Psoas muscle (tissue), 8 donors: ENCODE measurements around the gene STX18. TPM values are rescaled to one million over a fixed set of nuclear protein-coding genes. Genes with fewer than 3 reads are reported as not detected.
"Not testable (repeated sequence)": the region's sequence is repeated elsewhere in the genome, so short reads cannot be mapped to it uniquely, and the experiment has no call there.

Experiments
- ATAC-seq, 4 donors: fragments of 200-7000 bp; cut with Tn5 transposase; one replicate each; pipeline ENCODE4 v1.9.1; 2020; ENCODE audit warnings: moderate library complexity in 3 of 4, mild to moderate bottlenecking in 2 of 4
- DNase-seq, 2 donors: peaks; one replicate each; pipeline ENCODE4 v3.0.0-alpha.2; 2020
- H3K27ac ChIP-seq: fragments of 200-600 bp; one replicate; pipeline ENCODE4 v1.8.0; 2022
- H3K27me3 ChIP-seq, 3 donors: fragments of 200-600 bp in 1 of 3; one replicate each; pipeline versions ENCODE4 v1.6.1 to v1.8.0; 2013 to 2022; ENCODE audit warnings: low read length in 2 of 3, mild to moderate bottlenecking in 2 of 3, moderate library complexity in 1 of 3; ENCODE audit not compliant: insufficient read depth in 3 of 3
- H3K36me3 ChIP-seq, 2 donors: fragments of 200-600 bp in 1 of 2; one replicate each; pipeline versions ENCODE4 v1.6.1 to v1.8.0; 2013 to 2022; ENCODE audit warnings: low read depth in 1 of 2, mild to moderate bottlenecking in 1 of 2, moderate library complexity in 1 of 2; ENCODE audit not compliant: insufficient read depth in 1 of 2
- H3K4me1 ChIP-seq: fragments of 200-600 bp; one replicate; pipeline ENCODE4 v1.8.0; 2022
- H3K4me3 ChIP-seq: fragments of 200-600 bp; one replicate; pipeline ENCODE4 v1.8.0; 2022; ENCODE audit warnings: mild to moderate bottlenecking
- H3K9me3 ChIP-seq: fragments of 200-600 bp; one replicate; pipeline ENCODE4 v1.8.0; 2022
- WGBS, 3 donors: extraction: QIAGEN DNeasy Blood & Tissue Kit; methylation state at CpG; one replicate each; pipeline versions ENCODE4 v1.1.6 to v1.1.7; 2013; 5-methylcytosine and 5-hydroxymethylcytosine counted together
- intact Hi-C, 2 donors: fragments of 100-400 bp; cut with DNase I; formaldehyde crosslinking; loops; one replicate each; pipeline versions ENCODE4 v1.11.0 to v1.14.2; 2022
- polyA plus RNA-seq, 3 donors: library from polyadenylated mRNA; stranded (reverse); fragments of 200-250 nt; gene quantifications; one replicate each; pipeline ENCODE4 v1.2.3, GENCODE V29; 2013
- total RNA-seq, 4 donors: library from RNA; stranded (reverse); fragmentation: NEBNext Ultra II Directional in 2 of 4; extraction: Animal tissue kit (Norgen Biotek cat#: 25700) in 2 of 4; gene quantifications; one replicate each; pipeline versions ENCODE4 v1.2.1 to v1.2.4, GENCODE V29; 2021 to 2023
- TF ChIP-seq, protein P1 (sequence below): fragments of 200-600 bp; IDR thresholded peaks from one replicate; pipeline ENCODE4 v1.8.0; 2022; ENCODE audit warnings: antibody characterized with exemption
- donor health status: healthy with polysubstance abuse.
- donor health status: DM: no; HTN: no; CAD: no; lungs with moderate emphysema.
- donor health status: Bipolar disorder and iron deficiency.
- donor health status: healthy.
- donor health status: DM: yes; HTN: yes; CAD: no.
- donor health status: DM: no; HTN: no; CAD: no.
- donor health status: DM: no; HTN: no; CAD: no.
- donor health status: DM: yes; HTN: yes; CAD: no.

The STX18 gene
- total and polyA plus RNA-seq, 7 donors, result 12.1 to 29.7 (median 21.1) TPM

DNA sequence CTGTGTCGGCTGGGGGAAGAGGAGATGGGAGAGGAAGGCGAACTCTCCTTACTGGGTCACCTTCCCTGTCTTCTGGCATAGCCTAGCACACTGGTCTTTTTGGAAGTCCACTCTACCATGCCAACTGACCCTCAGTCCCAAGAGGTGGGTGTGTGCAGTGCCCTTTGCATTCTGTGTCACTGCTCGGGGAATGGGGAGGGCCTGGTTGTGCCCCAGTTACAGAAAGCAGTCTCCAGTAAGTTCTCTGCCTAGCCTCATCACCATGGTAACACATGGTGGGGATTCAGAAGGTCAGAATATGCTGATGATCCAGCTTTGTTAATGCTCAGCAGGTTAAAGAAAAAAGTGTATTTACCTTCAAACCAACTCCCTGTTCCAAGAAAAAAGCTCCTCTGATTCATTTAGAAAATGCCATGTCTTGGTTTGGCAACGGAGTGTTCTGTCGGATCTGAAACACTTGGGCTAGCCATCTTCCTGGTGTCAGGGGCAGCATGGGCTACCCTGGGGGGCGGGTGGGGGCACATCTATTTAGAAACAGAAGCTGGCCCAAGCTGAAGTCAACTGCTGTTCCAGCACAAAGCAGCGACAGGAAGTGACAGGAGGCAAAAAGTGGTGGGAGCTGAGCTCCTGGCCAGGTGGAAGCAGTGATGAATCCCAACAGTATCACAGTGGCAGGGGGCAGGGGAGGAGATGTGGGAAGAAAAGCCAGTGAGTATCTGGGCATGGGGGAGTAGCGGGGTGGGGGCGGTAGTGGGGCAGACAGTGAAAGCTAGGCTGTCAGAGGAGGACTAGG, 117.9 kb downstream of the STX18 start:
- H3K4me1 ChIP-seq, result no peaks in the 10 kb centered on the region
- 85 to 88% (median 86%) methylated on average over 9 of the region's 9 CpGs for WGBS, 3 donors
- no peak overlapping the region for H3K4me3 ChIP-seq
- no peak overlapping the region for H3K27ac ChIP-seq
- H3K9me3 ChIP-seq, result no peaks in the 10 kb centered on the region
- no peaks in the 10 kb centered on the region for H3K27me3 ChIP-seq
- TF ChIP-seq, protein P1, sequence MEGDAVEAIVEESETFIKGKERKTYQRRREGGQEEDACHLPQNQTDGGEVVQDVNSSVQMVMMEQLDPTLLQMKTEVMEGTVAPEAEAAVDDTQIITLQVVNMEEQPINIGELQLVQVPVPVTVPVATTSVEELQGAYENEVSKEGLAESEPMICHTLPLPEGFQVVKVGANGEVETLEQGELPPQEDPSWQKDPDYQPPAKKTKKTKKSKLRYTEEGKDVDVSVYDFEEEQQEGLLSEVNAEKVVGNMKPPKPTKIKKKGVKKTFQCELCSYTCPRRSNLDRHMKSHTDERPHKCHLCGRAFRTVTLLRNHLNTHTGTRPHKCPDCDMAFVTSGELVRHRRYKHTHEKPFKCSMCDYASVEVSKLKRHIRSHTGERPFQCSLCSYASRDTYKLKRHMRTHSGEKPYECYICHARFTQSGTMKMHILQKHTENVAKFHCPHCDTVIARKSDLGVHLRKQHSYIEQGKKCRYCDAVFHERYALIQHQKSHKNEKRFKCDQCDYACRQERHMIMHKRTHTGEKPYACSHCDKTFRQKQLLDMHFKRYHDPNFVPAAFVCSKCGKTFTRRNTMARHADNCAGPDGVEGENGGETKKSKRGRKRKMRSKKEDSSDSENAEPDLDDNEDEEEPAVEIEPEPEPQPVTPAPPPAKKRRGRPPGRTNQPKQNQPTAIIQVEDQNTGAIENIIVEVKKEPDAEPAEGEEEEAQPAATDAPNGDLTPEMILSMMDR, result no peak
- DNase-seq (no peak), ATAC-seq (no peak)
- peaks cover 0 to 78% of the 10 kb centered on the region in 2 donors for H3K36me3 ChIP-seq
- intact Hi-C loops, result no loop called here

DNA sequence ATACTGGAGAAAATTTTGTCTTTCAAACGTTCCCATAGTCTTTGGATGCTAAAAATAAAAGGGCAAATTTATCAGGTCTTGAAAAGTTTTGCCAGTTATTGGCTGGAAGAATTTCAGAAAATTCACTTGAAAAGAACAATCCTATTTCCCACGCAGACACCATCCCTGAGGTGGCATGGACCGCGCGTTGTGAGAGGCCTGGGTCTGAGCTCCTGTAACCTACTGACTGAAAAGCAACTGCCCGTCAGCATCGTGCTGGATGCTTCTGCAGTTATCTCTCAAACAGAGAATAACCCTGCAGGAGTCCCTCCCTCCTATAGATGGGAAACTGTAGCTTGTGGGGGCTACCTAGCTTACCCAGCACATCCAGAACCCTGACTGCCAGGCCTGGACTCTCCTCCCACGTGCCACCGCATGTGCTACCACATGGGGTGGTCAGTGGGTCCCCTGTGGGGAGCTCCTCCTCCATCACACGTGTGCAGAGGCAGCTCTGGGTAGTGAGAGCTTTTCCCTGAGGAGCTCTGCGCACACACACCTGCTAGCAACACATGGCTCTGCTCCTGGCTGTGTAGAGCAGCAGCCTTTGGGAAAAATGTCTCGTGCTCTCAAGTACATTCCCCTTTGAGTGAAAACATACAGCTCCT, 118.9 kb downstream of the STX18 start:
- 78 to 81% (median 78%) methylated on average over 12 of the region's 12 CpGs for WGBS, 3 donors
- no peaks in the 10 kb centered on the region for H3K27me3 ChIP-seq
- intact Hi-C loops, result no loop called here
- no peaks in the 10 kb centered on the region for H3K9me3 ChIP-seq
- TF ChIP-seq, protein P1, result no peak
- no peak for DNase-seq
- no peak for ATAC-seq
- peaks cover 0 to 78% of the 10 kb centered on the region in 2 donors for H3K36me3 ChIP-seq
- no peaks in the 10 kb centered on the region for H3K4me1 ChIP-seq
- H3K27ac ChIP-seq, result no peak overlapping the region
- no peak overlapping the region for H3K4me3 ChIP-seq

GRCh38 chr4:4422117-4422516, 119.7 kb downstream of the STX18 start:
- H3K27ac ChIP-seq, H3K27me3 ChIP-seq, H3K4me1 ChIP-seq, DNase-seq, intact Hi-C loops, H3K9me3 ChIP-seq, ATAC-seq, H3K4me3 ChIP-seq: not testable (repeated sequence)
- WGBS, 3 donors, result 94 to 96% (median 95%) methylated on average over 7 of the region's 7 CpGs
- H3K36me3 ChIP-seq, result peaks cover 0 to 78% of the 10 kb centered on the region in 2 donors

- intact Hi-C loops, result no loop called here
These were observed 120.5 kb downstream of the STX18 start for GRCh38 chr4:4421356-4421755.

GRCh38 chr4:4420421-4420820, 121.4 kb downstream of the STX18 start:
- Histone ChIP-seq H3K4me1 (no peaks in the 10 kb centered on the region), H3K9me3 (no peaks in the 10 kb centered on the region), H3K4me3 (no peak overlapping the region), H3K27me3 (no peaks in the 10 kb centered on the region), H3K27ac (no peak overlapping the region), H3K36me3 (peaks cover 0 to 77% of the 10 kb centered on the region in 2 donors)
- intact Hi-C loops, result no loop called here
- 88 to 90% (median 89%) methylated on average over 10 to 12 of the region's 12 CpGs for WGBS, 3 donors
- DNase-seq (no peak), ATAC-seq (no peak)
- TF ChIP-seq, protein P1, result no peak

More at GRCh38 chr4:4421356-4421755, 120.5 kb downstream of the STX18 start:
- ATAC-seq (no peak), DNase-seq (no peak)
- no peak overlapping the region for H3K27ac ChIP-seq
- no peaks in the 10 kb centered on the region for H3K4me1 ChIP-seq
- TF ChIP-seq, protein P1, result no peak
- no peaks in the 10 kb centered on the region for H3K9me3 ChIP-seq
- peaks cover 0 to 78% of the 10 kb centered on the region in 2 donors for H3K36me3 ChIP-seq
- WGBS, 3 donors, result 97% methylated on average over 11 of the region's 11 CpGs
- H3K27me3 ChIP-seq, result no peaks in the 10 kb centered on the region
- H3K4me3 ChIP-seq, result no peak overlapping the region
